ENCODE data around the gene STK38L.

GRCh38 chr12:27243006-27243405, 1.1 kb upstream of the STK38L start:
- TF ChIP-seq, protein P1, sequence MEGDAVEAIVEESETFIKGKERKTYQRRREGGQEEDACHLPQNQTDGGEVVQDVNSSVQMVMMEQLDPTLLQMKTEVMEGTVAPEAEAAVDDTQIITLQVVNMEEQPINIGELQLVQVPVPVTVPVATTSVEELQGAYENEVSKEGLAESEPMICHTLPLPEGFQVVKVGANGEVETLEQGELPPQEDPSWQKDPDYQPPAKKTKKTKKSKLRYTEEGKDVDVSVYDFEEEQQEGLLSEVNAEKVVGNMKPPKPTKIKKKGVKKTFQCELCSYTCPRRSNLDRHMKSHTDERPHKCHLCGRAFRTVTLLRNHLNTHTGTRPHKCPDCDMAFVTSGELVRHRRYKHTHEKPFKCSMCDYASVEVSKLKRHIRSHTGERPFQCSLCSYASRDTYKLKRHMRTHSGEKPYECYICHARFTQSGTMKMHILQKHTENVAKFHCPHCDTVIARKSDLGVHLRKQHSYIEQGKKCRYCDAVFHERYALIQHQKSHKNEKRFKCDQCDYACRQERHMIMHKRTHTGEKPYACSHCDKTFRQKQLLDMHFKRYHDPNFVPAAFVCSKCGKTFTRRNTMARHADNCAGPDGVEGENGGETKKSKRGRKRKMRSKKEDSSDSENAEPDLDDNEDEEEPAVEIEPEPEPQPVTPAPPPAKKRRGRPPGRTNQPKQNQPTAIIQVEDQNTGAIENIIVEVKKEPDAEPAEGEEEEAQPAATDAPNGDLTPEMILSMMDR (conservative IDR thresholded peaks at IDR 0.05 in 1 of 2, IDR thresholded peaks at IDR 0.05 in 1 of 2; ENCODE audit: low read depth in 1 of 2, low read length in 2 of 2): no peak
- TF ChIP-seq EZH2 (IDR thresholded peaks at IDR 0.05; ENCODE audit: low read length, missing control alignments): no peak

Measured in fibroblast of lung (primary cell).